ENCODE results near the gene HOXA11.

The HOXA11 gene

DNA sequence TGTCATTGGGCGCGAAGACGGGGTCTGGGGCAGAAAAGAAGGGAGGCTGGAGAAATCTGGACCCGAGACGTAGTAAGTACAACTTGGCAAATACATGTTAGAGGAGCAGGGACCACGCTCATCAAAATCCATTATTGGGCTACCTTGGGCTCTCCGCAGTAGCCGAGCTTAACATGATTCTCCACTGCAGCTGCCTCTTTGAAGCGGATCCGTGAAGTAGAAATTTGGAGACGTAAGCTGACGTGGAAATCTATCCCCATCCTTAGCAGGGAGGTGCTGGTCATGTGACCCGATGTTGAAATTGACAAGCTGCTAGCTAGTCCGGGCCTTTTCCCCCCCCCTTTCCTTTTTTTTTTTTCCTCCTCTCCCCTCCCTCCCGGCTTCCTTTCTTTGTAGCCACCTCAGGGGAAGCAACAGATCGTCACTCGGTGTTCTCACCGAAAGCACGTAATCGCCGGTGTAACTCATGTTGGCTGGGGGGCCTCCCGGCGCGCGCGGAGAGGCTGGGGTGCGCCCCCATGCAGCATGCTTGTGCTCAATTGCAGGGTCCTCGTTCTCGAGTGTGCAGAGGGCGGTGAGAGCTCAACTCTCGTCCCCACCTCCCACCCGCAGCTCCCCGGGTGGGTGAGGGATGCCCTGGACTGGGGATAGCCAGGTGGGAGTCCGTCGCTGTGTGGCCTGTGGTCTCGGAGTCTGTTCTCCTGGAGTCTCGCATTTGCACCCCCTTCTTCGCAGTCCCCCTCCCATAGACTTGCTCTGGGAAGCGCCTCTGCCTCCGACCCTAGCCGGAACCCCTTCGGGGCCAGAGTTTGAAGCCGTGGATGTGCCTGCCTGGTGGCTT, at the start of gene HOXA11:
Gene HOXA11 (minus strand): TSS at position 220 of the 841 bp plus-strand sequence. CDS start 88 bp downstream, at position 132.
- DNase-seq: no peak

DNA sequence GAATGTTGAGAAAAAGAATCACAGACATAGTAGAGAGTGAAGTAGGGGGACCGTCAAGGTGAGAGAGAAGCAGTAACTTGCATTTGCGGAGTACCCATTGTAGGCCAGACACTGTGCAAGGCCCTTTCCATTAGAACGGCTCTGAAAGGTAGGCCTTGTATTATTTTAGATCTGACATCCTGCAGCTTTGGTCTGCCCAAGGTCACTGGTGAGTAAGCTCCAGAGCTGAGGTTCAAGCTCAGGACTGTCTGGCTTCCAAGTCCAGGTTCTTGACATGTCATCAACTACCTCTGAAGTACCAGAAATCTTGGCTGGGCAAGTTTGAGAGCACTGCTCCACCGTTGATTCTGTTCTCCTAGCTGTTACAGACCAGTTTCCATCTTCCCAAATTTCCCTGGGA, 44.4 kb upstream of the HOXA11 start:
- DNase-seq: no peak

DNA sequence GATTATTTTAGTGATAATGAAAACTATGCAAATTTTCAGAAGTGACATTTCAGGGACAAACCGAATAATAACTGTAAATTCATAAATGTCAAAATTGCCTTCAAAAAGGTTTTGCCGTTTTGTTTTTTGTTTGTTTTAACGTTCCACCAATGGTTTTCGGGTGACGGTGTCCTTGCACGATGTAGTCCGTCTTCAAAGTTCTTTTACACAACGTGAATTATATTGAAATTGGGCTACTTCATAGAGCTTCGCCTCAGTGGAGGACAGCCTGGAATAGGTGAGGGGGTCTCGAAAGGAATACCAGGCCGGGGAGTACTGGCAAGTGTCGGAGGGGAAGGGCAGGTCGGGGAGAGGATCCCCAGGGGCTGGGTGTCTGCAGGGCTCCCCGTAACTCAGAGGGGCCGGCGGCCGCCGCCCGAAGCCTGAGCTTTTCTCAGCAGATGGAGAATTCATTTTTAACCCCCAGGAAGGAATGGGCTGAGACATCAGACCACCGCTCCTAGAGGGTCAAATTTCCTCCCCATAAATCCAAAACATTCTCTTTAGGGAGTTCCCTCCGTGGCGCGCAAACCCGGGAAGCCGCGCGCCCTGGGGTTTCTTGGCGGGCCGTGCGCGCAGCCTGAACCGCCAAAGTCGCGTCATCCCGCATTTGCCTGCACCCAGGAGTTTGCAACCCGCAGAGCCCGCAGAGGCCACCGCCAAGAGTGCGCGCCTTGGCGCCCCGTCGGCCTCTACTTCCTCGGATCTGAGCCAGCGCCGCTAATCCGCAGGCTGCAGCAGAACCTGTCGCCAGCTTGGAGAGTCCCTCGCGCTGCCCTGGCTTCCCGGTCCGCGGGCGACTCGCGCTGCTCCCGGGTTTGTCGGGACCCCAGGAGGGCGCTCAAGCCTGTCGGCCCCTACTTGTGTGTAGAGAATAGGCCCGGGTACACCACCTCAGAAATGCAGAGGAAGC, 40.2 kb upstream of the HOXA11 start:
- no peak for DNase-seq

DNA sequence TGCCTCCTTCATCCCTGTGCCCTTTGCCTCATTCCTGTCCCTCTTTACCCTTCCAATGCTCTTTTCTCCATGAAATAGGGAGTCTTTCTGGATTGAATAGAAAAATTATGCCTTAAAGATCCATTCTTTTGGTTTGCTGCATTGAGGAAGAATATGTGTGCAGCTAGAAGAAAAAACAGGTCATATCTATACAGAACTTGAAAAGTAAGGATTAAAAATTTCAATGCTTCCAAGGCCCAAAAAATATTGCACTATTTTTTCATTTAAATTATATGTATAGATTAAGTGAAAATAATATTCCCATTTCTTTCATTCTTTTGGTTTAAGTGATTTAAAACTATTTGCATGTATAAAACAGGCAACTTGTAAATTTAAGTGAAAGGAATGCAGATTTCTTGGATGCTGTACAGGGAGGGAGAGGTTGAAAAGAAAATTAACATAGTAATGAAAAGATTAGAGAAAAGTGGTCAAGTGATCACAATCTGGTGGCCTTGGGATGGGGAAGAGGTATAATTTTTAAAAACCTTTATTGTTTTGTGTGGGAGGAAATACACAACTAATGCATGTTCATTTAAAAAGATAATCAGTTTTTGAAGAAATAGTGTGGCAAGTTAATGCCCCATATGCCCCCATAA, 39.0 kb upstream of the HOXA11 start:
- DNase-seq: no peak

DNA sequence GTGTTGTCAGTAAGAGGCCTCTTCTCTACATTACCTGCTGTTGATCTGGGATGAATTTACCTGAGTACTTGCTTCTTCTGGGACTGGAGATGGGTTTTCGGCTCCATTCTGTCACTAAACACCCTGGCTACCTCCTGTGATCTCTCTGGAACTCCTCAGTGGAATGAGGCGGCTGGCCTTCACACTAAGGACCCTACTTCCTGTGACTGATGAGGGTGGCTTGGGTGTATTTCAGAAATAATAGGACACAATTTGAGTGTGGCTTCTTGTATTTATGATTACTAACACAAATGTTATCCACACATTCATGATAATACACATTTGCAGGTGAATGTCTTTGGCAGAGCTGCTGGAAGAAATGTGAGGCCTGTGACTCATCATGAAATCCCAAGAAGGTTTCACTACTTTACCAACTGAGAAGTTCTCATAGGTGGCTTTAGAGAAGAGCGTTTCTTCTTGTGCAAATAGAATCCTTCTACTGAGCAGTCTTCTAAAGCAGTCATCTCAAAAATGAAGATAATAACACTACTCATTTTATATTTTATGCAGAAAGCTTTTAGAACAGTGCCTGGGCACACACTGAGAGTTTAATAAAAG, 36.3 kb upstream of the HOXA11 start:
- DNase-seq: no peak

DNA sequence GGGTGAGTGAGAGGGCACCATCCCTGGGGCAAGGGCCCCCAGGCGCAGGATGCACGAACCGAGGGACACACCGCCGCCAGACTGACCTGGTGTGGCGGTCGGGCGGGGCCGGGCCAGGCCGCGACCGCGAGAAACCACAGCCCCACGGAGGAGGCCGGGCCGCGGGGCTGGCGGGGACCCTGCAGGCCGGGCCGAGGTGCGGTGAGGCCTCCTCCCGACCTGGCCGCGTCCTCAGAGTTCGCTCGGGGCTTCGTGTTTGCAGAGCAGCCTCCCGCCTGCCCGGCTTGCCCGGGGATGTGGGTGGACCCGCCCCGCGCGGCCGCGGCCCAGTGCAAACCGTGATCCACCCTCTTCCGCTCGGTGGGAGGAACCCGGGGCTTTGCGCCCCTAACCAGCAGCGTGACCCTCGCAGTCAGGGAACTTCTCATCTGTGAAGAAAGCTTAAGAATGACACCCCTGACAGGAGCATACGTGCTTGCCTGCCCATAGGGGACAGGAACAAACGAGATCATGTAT, 35.5 kb upstream of the HOXA11 start:
- DNase-seq: no peak

DNA sequence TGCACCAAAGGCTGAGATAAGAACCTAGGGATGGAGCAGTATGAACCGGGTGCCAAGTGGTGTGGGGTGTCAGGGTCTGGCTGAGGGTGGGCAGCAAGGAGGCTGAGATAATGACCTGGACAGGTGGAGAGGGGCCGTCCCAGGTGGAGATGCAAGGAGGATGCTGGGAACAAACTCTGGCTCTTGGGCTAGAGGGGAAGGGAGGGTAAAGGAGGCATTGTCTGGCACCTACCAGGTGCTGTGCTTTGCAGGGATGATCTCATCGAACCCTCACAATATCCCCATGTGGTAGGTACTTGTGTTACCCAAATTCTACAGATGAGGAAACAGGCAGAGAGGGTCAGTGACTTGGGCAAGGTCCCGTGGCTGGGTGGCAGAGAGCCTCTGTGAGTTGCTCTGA, 34.8 kb upstream of the HOXA11 start:
- DNase-seq: no peak

DNA sequence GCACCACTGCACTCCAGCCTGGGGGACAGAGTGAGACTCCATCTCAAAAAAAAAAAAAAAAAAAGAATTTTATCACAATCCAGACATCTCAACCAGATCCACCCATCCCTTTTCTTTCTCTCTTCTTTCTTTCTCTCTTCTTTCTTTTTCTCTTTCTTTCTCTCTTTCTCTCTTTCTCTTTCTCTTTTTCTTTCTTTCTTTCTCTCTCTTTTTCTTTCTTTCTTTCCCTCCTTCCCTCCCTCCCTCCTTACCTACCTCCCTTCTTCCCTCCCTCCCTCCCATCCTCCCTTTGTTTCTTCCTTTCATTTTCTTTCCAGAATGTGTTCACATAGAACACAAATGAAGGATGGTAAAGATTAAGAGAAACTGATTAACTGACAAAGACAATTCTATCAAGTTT, 32.9 kb upstream of the HOXA11 start:
- DNase-seq: no peak

DNA sequence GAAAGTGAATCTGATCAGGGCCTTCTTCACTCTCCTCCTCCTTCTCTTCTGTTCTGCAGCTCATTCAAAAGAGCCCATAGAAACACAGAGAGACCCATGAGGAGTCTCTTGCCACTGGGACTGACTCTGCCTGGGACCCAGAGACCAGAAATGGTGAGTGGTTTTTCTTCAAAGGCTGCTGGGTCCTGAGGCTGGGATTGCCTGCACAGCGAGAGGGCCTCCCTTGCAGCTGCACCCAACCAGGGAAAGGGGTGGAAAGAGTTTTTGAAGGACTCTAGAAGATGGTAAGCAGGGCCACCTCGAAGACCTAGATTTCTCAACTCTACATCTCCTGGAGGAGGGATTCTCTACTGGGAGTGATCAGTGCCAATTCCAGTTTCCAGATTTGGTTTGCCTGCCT, 30.3 kb upstream of the HOXA11 start:
- no peak for DNase-seq

DNA sequence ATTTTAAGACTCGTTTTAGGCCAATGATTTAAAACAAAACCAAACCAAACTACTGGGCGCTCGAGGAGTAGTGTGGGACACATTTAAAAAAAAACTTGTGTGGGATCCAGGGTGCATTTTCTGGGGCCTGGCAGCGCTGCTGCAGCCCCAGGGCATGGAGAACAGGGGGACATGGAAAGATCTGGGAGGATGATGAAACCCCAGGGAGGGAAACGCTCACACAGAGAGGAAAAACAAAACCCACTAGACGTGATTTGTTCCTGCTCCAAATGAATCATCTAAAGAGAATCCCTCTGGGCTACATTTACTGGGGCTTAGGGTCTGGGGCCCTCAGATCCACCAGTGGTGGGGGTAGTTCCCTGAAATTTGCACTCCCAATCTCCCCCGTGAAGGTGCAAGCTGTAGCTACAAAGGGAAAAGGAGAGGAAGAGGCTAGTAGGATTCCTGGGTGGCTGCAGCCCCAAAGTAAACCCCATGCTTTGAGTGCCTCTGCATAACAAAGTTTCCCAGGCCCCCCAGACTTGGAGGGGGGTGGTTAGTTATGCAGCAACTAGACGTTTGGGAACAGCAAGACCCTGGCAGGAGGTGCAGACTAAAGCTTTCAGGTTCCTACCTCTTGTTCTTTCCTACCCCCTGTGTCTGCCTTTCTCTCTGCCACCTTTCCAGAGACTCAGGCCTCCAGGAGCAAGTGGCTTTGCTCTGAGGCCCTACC, 29.4 kb upstream of the HOXA11 start:
- DNase-seq: no peak

DNA sequence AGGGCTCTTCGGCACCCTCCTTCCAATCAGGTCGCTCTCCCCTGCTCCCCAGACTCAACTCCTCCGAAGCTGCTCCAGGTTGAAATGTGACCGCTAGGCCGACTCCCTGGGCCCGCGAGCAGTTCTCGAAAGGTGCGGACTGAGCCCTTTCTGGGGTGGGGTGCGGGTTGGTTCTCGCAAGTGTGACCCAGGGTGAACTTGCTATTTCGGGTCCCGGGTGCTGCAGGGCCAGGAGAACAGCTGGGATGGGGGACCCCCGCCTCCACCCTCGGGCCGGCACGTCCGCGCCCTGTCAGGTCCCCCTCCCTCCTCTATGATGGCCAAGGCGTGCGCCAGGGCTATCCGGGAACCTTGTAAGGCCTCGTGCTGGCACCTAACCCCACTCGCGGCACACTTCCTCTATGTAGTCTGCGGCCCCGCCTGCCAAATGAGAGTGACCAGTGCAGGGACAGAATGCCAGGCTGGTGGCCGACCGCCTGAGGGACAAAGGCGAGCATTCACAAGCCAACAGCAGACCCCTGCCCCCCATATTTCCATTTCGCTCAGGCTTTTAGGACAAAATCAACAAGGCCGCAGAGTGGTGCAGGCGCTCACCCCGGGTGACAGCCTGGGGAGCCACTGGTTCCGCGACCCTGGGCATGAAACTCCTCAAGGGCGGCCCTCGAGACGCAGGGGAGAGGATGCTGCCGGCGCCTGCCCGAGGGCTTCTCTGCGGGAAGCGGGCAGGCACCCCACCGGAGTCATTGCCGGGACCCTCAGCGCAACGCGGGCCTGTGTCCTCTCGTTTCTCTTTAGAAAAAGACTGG, 28.6 kb upstream of the HOXA11 start:
- no peak for DNase-seq

DNA sequence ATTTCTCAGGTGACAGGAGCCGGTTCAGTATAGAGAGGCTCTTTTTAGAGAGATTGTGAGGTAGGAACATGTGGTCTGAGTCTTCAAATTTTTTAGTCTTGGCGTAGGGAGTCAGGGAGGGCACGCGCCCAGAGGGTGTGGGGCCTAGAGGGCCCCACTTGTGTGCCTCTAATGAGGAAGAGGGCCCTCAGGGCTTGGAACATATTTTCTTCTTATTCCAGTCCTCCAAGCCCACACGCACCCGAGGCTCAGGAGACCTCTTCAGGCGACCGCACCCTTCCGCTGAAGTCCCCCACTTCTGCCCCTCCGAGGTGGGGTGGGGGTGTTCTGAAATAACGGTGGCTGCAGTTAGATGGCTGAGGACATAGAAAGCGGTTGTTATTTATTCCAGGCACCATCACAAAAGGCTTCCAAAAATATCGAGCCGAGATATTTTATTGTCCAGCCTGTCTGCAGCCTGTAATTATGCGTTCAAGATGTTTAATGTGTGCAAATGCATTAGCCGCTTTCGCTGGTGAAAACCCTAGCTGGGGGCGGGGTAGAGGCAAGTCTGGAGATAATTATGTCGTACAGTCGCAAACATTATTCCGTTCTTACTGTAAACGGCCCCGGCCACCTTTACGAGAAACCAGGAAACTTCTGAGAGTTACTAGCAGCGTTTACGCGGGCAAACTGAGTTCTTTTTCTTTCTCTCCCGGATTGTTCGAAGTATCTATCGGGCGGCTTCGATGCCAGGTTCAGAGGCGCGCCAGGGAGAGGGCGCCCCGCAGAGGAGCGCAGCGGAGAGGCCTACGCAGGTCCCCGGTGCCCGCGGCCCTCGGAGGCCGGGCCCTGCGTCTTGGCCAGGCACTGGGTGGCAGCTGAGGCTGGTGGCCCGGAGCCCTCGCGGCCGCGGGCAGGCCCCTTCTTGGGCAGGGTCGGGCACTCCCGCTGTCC, 27.7 kb upstream of the HOXA11 start:
- DNase-seq: no peak

DNA sequence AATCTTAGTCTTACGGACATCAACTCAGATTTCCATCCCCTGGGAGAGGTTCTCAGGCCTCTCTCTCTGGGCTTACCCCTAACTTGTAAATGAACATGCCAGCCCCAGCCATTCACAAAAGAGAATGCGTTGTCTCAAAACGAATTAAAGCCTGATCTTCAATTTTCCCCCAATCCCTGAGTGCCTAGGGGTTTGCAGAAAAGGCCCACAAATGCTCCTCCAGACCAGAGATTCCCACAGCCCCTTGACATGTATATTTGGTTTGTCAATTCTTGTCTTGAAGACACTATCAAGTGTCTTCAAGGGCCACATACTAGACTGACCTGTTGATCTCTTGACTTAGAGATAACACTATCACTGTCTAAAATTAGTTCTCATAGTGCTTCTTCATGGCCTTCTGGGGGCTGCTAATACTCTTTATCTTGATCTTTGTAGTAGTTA, 26.8 kb upstream of the HOXA11 start:
- no peak for DNase-seq

DNA sequence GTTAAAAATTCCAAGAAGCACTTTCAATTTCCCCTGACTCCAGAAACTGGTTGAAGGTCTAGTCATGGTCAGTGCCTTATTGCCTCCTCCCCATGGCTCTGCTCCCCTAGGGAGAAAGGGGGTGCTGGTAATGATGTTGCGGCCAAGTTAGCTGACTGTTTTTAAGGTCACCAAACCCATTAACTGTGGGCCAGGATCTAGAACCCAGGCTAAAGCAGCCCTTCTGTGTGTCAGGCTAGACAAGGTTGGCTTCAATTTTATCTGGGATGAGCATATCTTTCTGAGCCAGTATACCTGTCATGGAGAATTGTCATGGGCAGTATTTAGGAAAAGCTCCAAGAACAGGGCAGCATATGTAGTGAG, 26.0 kb upstream of the HOXA11 start:
- no peak for DNase-seq

DNA sequence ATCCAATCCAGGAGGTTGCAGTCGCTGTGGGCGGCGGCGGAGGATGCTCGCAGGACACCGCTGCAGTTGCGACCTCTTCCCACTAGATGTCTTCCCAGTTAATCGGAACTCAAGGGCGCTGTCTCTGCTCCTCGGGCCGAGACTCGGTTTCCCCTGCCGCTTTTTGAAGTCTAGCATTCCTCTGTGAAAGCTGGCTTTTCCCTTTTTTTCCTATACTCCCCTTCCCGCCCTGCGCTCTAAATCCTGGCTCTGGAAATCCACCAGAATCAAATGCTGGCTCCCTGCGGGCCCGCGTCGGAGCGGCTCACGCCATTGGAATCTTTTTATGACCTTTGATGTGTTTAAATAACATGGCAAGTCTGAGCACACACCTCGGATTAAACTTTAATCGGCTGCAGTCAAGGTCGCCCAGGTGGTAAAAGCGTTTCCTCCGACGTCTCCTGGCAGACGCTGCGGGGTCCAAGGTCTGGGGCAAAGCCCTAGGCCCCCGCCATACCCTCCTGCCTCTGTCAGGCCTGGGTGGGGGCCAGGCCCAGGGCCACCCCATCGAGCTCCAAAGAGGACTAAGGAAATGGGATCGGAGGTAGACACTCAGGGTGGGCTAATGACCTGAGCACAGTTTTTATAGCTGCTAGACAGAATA, 25.5 kb upstream of the HOXA11 start:
- no peak for DNase-seq

DNA sequence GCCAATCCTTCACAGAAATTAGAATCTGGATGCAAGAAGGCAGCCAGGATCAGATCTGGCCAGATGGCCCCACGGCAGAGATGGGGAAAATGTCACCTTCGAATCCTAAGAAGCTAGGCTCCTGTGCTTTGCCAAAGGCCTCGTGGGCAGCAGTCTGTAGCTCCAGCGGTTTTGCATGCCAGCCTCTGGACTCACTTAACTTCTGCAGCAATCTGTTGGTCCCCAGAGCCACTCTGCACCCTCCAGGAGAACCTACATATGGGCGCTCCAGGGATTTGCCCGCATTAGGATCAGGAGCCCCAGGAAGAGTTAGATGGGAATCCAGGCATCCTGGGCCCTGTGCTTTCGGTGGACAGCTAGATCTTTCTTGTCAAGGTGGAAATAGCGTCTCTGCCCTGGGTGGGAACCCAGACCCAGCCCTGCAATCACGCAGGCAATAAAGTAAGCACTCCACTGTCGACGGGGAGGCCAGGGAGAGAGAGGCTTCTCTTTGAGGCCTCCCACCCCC, 25.0 kb upstream of the HOXA11 start:
- no peak for DNase-seq

DNA sequence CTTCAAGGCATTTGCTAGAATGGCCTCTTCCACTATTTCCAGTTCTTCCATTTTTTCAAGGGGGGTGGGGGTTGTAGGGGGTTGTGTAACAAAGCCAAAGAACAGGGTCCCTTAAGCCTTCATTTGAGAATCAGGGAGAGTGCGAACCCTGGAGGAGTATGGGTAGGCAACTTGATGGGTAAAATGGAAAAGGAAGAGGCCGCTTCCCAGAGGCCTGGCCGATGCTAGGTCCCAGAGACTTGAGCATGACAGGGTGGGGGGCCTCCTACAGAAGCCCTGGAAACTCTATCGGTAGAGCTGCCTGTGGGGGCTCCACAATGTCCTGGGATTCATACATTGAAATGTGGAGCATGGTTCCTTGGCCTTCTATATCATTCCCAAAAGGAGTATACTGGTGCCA, 24.0 kb upstream of the HOXA11 start:
- no peak for DNase-seq

DNA sequence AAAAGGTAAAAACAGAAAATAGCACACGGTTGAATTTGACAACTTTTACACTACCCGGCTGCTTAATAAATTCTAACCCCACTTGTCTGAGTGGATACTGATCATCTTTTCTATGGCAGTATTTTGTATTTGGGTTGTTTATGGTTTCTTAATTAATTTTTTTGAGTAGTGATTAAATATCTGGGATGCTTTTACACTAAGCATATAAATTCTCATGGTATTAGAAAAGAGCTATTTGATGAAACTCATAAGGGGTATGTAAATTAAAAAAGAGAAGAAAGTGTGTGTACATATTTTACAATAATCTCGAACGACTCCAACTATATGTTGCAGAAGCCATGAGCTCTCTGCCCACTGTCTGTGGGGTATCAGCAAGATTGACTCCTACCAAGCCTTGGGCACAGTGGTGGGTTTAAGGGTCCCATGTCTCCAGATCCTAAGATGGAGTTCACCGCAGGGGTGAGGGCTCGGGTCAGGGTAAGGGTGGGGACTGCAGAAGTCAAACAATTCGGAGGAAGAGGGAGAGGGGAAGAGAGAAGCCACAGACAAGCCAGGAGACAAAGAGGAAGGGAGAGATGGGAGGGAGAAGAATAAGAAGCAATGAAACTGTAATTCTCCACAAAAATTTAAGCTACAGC, 22.4 kb upstream of the HOXA11 start:
- DNase-seq: no peak

Measured in COR-L47 (cell line).